IPS-NIHi7 (cell line): ENCODE measurements around the gene PRDM5.

Experiments used
- DNase-seq: peaks from one replicate; pipeline ENCODE4 v3.0.0; 2012; ENCODE audit warnings: mixed read lengths; ENCODE audit errors: extremely low spot score

Gene PRDM5

DNA sequence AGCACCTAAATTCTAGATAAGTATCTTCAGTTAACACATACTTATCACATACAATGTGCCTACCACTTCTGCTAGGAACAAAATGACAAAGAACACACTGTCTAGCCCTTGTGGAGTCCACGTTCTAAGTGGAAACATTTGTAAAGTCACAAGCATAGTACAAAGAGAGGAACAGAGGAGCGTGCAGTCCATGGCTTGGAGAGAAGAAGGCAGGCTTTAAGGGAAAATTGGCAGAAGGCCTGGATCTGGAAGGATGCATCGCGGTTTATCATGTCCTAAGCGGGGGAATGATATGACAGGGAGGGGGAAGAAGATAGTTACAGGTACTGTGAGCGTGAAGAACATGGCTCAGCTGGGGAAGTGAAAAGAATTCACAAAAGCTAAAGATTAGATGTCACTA is 218.0 kb downstream of the PRDM5 start:
- no peak for DNase-seq

DNA sequence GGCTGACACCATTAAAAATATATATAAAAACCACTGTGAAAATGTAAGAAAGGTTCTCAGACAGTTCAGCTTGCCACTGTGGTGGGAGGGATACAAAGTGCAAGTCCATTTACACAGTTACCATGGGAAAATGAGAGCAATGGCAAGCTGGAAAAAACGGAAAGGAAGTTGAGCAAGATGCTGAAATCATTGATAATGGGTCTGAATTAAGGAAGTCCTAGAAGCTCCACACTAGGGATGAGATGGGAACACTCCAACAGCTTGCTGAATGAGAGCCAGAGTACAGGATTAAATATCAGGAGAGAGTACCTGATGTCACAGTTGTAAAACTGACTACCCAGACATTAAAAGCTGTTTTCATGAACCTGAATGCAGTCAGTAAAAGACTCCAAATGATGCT is 218.6 kb downstream of the PRDM5 start:
- no peak for DNase-seq

DNA sequence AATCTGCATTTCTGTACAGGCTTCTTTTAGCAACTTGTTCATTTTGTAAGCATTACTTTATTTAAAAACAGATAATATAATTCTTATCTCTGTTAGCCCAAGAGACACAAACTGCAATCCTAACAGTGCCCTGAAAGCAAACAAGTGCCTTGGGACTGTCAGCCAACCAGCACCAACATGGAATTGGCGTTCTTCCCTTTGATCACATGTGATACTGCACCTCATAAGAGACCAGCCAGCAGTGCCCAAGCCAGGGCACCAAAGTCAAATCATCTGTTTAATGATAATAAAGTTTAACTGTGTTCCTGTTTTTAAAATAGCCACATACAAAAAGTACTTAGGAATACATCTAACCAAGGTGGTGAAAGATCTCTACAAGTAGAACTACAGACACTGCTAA is 223.2 kb downstream of the PRDM5 start:
- DNase-seq, result no peak

DNA sequence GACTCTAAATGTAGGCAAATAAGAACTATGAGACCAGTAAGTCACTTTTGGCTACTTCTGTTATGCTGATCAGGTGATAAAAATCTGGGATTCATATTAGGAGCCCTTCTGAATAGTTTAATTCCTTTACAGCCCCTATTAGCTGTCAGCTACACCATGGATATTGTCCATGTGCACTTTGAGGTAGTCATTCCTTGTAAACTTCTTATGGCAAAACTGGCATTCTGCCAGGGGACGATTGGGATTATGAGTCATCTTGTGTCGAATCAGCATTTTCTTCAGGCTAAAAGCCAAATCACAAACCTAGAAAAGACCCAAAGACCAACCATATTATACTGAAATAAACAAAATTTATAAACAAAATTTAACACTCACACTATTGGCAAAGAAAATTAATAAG is 227.6 kb downstream of the PRDM5 start:
- DNase-seq, result no peak

DNA sequence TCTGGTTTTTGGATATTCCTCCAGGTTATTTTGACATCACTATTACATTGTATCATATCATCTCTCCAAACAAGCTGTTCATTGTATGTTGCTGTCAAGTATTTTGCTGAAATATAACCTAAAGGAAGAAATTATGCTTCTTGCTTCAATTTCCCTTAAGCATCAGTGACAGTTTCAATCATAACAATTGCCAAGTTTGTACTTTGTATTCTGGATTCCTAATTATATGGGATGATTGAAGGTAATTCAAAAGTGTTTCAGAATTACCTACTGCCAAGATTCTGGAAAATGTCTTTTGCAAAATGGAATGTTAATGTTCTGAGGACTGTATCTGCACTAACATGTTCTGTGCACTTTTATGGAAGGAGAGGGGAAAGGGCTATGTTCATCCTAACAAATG is 228.7 kb downstream of the PRDM5 start:
- no peak for DNase-seq

DNA sequence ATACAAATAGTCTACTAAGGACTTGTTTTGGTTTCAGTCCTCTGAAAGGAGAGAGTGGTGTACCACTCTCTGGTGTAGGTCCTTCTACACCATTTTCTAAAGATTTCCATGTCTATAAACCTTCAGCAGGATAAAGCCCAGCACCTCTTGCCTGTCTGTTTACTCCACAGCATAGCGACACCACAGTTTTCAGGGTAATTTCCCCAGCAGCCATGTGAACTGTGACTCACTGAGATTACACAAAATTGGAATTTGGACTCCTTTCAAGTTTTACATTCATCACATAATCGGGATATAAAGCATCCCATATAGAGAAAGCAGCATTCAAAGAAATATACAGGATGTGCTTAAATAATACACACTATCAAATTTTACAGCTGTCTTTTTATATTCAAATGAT is 229.6 kb downstream of the PRDM5 start:
- DNase-seq, result no peak

DNA sequence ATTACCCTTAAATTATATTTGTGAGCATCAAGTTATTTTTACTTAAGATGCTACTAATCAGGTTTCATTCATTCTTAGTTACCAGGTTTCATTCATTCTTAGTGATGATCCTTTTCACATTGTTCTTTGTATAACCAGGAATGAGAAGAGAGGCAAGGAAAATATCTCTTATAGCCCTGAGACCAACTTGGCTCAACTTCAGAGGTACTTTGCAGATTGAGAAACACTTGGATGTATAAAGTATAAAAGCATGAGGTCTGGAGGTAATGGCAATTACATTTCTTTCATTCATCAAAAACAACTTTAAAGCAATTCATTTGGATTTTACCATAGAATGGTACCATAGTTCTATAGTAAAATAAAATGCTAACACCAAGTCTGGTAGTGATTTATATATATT is 231.0 kb downstream of the PRDM5 start:
- no peak for DNase-seq

DNA sequence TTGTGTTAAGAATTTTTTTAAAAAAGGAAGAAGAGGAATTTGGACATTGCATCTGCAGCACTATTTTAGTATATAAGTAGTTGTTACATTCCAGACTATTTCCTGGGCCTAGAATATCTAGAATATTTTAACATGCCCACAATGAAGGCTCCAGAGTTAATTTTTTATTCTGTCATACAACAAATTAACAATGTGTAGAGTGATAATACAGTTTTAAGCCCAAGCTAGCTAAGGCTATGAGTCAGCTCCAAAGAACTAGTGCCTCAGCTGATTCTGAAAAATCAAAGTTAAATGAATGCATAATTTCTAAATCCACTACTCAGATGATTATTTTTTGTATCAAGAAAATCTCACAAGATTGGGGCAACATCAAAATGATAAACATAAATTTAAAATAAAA is 231.4 kb downstream of the PRDM5 start:
- no peak for DNase-seq

DNA sequence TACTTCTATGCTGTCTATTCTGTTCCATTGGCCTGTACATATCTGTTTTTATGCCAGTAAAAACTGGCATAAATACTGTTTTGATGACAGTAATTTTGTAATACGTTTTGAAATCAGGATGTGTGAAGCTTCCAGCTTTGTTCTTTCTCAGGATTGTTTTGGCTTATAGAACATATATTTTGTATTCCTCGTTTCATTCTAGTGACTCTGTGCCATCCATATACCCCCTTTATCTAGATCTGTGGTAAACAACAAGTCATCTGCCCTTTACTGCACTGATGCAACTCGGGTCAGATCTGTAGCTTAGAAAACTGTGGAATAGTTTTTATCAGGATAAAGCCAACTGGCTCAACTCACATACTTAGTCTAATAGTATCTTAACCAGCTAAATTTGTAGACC is 233.7 kb downstream of the PRDM5 start:
- no peak for DNase-seq

DNA sequence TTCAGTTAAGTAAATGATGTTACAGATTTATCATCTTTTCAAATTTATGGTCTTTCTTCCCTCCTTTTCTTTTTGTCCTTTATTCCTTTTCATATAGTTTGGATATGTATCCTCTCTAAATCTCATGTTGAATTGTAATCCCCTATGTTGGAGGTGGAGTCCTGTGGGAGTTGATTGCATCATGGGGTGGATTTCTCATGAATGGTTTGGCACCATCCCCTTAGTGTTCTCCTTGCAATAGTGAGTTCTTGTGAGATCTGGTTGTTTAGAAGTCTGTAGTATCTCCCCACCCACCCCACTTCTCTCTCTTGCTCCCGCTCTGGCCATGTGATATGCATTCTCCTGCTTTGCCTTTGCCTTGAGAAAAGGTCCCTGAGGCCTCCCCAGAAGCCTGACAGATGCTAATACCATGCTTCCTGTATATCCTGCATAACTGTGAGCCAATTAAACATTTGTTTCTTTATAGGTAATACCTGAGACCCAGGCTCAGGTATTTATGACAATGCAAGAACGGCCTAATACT is 236.7 kb downstream of the PRDM5 start:
- no peak for DNase-seq

DNA sequence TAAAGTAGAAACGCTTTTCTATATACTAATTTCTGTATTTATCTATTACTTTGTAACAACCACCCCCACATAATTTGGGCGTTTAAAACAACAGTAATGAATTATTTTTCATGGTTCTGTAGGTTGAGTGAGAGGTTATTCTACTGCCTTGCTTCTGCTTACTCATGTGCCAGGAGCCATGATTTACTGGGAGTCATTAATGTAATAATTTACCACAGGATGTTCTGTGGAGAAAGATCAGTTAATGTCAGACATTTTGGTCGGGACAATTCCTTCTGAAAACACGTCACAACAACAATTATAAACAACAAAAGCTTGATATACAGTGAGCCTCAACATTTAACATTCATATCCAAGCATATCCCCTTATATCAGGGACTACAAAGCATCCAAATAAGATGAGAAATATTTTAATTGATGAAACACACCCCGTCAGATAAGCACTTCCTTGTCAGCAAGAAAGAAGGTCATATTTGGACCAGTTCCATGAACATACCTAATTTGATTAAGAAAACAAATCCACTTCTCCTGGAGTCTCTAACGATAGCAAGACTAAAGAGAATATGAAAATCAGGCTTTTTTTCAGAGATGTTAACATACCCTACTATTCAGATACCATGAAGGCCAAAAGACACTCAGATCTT is 238.5 kb downstream of the PRDM5 start:
- DNase-seq, result no peak

DNA sequence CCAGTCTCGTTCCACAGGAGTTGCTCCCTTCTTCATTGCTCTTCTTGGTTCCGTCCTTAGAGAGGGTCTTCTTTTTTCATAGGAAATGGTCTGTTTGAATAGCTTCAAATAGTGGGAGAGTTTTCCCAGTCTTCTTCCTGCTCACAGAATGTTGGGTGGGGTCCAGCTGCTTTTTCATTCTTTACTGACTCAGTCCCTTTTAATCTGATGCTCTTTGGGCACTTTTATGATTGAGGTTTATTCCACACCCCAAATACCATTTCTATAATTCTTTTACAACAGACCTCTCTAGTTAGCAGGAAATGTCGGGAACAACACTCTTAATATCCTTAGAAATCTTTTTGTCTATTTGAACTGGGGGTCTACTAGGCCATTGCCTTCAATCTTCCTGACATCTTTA is 239.5 kb downstream of the PRDM5 start:
- no peak for DNase-seq

DNA sequence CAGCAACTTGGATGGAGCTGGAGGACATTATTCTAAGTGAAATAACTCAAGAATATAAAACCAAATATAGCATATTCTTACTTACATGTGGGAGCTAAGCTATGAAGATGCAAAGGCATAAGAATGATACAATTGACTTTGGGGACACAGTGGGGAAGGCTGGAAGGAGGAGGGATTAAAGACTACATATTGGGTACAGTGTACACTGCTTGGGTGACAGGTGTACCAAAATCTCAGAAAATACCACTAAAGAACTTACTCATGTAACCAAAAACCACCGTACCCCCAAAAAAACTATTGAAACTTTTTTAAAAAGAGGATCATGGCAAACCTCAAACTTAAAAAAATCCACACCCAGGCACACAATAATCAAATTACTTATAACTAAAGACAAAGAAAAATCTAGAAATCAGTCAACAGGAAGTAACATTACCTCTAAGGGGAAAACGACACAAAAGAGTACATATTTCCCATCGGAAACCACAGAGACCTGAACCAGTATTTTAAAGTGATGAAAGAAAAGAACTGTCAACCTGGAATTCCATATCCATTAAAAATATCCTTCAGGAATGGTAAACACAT is 241.8 kb downstream of the PRDM5 start:
- DNase-seq, result no peak

DNA sequence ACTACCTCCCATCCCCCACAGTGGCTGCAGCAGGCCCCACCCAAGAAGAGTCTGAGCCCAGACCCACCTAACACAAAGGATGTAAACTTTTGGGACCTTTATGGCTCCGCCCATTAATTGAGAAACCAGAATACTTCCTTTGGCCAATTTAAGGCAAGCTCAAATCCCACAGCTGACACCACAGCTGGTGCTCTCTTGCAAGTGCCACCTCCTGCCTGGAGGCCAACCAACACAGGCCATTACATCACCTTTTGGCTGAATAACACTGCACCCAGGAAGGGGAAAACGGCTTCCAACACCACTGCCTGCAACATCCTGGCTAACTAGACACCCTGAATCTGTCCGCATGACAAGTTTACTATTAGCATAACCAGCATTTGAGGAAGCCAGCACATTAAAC is 248.8 kb downstream of the PRDM5 start:
- DNase-seq, result no peak

DNA sequence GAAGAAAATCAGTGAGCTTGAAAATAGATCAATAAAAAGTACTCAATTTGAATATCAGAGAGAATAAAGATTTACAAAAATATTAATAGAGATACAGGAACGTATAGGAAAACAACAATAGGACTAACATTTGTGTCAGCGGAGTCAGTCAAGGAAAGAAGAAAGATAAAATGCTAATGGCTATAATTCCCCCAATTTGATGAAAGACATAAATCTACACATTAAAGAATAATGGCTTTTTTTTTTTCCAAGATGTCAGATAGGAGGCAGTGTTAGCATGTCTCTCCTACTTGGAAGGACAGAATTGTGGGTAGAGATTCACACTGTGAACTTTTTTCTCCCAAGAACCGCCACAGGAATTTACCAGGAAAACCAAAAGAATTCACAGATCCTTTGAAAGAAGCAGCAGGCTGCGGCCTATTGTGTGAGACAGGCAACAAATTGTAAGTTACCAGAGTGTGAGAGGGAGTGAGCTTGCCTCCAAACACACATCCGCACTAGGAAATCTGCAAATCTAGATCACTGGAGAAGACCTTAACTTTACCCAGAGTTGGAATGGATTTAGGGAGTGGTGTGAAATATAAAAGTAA is 249.9 kb downstream of the PRDM5 start:
- peak; percentile 17 for DNase-seq

DNA sequence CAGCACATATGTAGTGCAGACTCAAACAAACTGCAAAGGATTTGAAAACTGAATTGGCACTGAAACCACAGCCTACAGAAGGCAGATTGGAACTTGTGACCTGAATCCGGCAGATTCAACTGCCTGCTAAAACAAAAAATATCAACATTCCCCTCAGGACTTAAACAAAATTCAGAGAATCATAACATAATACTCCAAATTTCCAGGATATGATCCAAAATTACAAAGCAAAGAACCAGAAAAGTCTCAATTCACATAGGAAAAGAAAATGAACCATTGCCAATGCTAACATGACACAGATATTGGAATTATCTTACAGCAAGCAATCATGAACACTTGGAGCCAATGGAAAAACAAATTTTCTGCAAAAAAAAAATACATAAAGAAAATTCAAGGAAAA is 250.4 kb downstream of the PRDM5 start:
- no peak for DNase-seq

DNA sequence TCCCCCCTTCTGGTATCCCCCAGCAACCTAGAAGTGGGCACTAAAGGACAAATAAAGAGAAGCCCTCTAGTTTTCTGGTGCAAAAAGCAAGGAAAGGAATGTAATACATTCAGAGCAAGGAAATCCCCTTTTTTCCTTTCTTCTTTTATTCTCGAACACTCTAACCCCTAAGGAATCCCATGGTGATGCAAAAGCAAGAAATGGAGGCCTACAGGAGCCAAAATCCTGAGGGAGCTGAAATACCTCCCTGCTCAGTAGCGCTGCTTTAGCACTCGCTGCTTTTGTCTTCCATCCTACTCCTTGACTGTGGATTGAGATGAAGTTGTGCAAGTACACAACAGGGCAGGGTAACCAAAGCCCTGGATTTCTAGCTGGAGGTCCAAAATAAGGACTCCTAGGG is 251.0 kb downstream of the PRDM5 start:
- DNase-seq, result peak; percentile 22

DNA sequence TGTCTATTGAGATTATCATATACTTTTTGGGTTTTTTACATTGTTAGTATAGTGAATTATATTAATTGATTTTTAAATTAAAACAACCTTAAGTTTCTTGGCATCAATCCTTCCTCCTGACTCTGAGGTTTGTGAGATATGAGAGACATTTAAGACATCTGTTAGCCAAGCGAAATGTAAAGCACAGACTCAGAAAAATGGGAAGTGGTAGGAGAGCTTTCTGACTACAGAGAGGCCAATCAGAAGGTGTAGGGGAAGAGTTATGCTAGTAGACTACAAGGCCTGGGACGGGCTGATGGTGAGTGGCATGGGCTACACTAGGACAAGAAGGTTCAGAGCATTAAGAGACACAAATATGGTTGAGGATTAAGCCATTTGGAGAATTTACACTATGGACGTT is 255.4 kb downstream of the PRDM5 start:
- no peak for DNase-seq

DNA sequence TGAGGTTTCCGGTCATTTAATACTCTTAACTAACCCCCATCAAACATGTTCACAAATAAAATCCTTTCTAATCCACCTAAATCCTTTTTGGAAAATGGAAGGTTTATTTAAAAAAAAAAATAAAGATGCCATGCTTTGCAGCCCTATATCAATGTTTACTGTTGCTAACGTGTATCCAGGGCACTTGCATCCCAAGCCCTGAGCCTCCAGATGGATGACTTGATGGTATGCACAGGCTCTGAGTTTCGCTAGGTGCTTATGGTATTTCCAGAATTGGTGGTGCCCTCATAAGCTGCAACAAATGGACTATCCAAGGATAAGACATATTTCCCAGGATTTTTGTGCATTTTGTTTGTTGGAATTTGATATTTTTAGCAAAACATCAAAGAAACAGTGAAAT is 257.7 kb downstream of the PRDM5 start:
- no peak for DNase-seq

DNA sequence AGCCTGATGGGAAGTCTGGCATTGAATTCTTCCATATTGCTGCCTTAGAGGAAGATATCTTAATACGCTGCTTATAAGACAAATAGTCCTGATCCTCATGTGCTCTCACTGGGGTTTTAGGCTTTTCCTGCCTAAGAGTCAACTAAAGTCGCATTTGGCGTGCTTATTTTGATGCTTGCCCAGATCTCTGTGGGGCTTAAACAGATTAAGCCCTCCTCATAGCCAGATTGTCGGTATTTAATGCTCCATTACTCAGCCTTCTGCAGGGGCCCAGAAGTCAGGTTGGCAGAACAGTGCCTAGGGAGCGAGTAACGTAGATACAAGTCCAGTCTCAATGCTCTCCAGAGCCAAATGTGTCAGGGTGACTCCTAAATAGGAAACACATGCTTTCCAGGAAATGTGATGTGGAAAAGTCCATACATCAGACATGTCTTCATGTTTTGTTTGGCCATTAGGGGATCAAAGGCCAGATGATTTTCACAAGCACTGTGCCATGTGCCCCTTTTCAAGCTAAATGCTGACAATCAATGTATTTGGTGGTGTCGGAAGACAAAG is 262.8 kb downstream of the PRDM5 start:
- DNase-seq, result no peak

DNA sequence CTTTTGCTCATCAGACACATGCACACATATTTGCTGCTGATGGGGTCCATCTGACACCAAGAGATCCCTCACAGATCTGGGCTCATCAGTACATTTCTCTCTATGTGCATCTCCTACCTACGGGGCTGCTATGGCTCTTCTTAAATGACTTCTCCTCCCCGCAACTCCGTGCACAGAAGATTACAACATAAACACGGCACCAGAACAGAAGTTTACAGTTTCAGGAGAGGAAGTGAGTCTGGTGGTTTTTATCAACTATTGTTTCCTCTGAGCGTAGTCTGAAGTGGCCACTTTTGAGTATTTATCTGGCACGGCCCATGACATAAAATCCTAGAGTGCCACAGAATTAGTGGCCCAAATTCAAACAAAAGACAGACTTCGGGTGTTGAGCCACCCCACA is 263.8 kb downstream of the PRDM5 start:
- no peak for DNase-seq

DNA sequence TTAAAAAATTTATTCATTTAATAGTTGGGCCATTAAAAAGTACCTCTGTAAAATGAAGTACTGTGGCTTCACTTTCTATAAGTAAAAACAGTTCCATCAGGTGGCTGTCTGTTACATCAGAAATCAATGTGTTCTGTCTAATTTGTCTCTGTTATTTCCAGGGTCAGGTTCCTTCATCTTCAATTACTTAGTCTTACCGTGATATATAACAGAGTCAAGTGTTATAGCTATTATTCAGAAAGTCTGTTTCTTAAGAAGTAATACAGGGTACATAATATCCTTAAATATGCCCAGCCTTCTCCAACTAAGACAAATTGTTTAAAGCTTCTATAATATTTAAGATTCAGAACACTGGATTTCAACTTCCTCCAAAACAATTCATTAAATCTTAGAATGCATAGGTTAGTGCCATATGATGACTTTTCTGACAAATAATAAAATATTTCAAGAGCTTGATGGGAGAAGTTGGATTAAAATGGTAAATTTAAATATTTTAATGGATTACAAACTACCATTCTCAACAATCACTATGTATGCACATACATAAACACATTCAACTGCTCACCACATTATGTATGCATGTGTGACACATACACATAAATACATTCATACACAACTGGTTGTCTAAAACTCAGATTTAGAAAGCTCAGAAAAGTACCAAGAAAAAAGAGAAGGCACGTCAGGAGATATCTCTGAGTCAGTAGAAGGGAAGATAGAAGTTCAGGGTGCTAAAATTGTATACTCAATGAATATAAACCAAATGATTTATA is 268.5 kb downstream of the PRDM5 start:
- DNase-seq, result no peak
